ENCODE measurements around the gene SDC3.

The SDC3 gene

DNA sequence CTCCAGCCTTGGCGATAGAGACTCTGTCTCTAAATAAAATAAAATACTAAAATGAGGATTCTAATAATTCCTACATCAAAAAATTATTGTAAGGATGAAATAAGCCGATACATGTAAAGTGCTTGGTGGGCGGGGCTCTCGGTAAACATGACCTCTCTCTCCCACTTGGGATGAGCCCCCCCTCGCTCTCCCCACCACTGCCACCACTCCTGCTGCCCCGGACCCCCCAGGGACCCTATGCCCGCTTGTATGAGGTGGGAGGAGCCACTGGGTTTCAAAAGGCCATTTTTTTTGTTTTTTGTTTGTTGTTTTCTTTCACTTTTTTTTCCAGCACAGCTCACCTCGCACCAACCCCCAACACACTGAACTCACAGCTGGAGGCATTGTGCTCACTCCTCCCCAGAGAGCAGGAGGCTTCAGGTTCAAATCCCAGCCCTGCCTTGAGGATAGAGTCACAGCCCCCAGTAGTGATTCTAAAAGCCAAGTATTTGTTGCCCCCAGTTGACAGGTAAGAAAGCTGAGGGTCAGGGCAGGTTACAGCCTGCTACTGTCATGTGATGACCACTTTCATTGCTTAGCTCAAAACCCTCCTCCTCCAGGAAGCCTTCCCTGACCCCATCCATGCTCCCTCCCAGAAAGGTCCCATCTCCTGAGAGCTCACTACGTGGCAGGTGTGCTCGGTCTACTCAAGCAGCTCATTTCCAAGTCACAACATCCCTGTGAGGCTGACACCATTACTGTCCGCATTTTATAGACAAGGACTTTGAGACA is 4.2 kb downstream of the SDC3 start:
- Mint-ChIP-seq H3K4me1 (peaks cover 10% of the 10 kb centered on the region), H3K27me3 (peaks cover 38% of the 10 kb centered on the region), H3K27ac (no peak overlapping the region)

GRCh38 chr1:30903343-30904034 is 5.1 kb downstream of the SDC3 start:
- H3K4me3 Mint-ChIP-seq = no peak overlapping the region
- no peaks in the 10 kb centered on the region for H3K9me3 Mint-ChIP-seq
- H3K36me3 Mint-ChIP-seq (ENCODE audit: low read depth) = no peaks in the 10 kb centered on the region
- H3K4me1 Mint-ChIP-seq = peaks cover 6% of the 10 kb centered on the region
- no peak for ATAC-seq
- no peak overlapping the region for H3K27ac Mint-ChIP-seq
- H3K27me3 Mint-ChIP-seq = peaks cover 32% of the 10 kb centered on the region
- DNase-seq = no peak

More for the DNA sequence above, 4.2 kb downstream of the SDC3 start:
- no peak for DNase-seq
- Mint-ChIP-seq H3K36me3 (ENCODE audit: low read depth) (no peaks in the 10 kb centered on the region), H3K9me3 (no peaks in the 10 kb centered on the region), H3K4me3 (no peak overlapping the region)
- no peak for ATAC-seq

GRCh38 chr1:30902593-30903290 is 5.8 kb downstream of the SDC3 start:
- Mint-ChIP-seq H3K36me3 (ENCODE audit: low read depth) (no peaks in the 10 kb centered on the region), H3K4me3 (no peak overlapping the region)

GRCh38 chr1:30901798-30902581 is 6.6 kb downstream of the SDC3 start:
- H3K4me1 Mint-ChIP-seq = no peaks in the 10 kb centered on the region
- H3K36me3 Mint-ChIP-seq (ENCODE audit: low read depth) = no peaks in the 10 kb centered on the region

More at GRCh38 chr1:30902593-30903290, 5.8 kb downstream of the SDC3 start:
- Mint-ChIP-seq H3K27me3 (peaks cover 30% of the 10 kb centered on the region), H3K27ac (no peak overlapping the region), H3K9me3 (no peaks in the 10 kb centered on the region), H3K4me1 (peaks cover 5% of the 10 kb centered on the region)
- ATAC-seq = no peak
- DNase-seq = no peak

GRCh38 chr1:30900931-30901560 is 7.5 kb downstream of the SDC3 start:
- Mint-ChIP-seq H3K27ac (no peak overlapping the region), H3K27me3 (peaks cover 22% of the 10 kb centered on the region), H3K36me3 (ENCODE audit: low read depth) (no peaks in the 10 kb centered on the region), H3K9me3 (no peaks in the 10 kb centered on the region), H3K4me1 (no peaks in the 10 kb centered on the region), H3K4me3 (no peak overlapping the region)
- no peak for DNase-seq
- ATAC-seq = no peak

More at GRCh38 chr1:30901798-30902581, 6.6 kb downstream of the SDC3 start:
- Mint-ChIP-seq H3K27ac (no peak overlapping the region), H3K4me3 (no peak overlapping the region), H3K9me3 (no peaks in the 10 kb centered on the region), H3K27me3 (peaks cover 23% of the 10 kb centered on the region)
- ATAC-seq (no peak), DNase-seq (no peak)

- H3K27me3 Mint-ChIP-seq = peaks cover 19% of the 10 kb centered on the region
- H3K4me3 Mint-ChIP-seq = no peak overlapping the region
- no peak for DNase-seq
- H3K4me1 Mint-ChIP-seq = no peaks in the 10 kb centered on the region
- H3K36me3 Mint-ChIP-seq (ENCODE audit: low read depth) = no peaks in the 10 kb centered on the region
- H3K27ac Mint-ChIP-seq = no peak overlapping the region
- no peaks in the 10 kb centered on the region for H3K9me3 Mint-ChIP-seq
- ATAC-seq = no peak
These were observed 8.1 kb downstream of the SDC3 start for GRCh38 chr1:30900486-30900885.

GRCh38 chr1:30899577-30900389 is 8.8 kb downstream of the SDC3 start:
- H3K27me3 Mint-ChIP-seq = peaks cover 22% of the 10 kb centered on the region
- ATAC-seq = no peak
- no peak for DNase-seq
- no peaks in the 10 kb centered on the region for H3K4me1 Mint-ChIP-seq
- H3K9me3 Mint-ChIP-seq = no peaks in the 10 kb centered on the region
- H3K27ac Mint-ChIP-seq = no peak overlapping the region
- H3K36me3 Mint-ChIP-seq (ENCODE audit: low read depth) = no peaks in the 10 kb centered on the region
- no peak overlapping the region for H3K4me3 Mint-ChIP-seq

GRCh38 chr1:30898031-30898815 is 10.3 kb downstream of the SDC3 start:
- H3K4me1 Mint-ChIP-seq = no peaks in the 10 kb centered on the region
- no peak overlapping the region for H3K27ac Mint-ChIP-seq
- peaks cover 18% of the 10 kb centered on the region for H3K27me3 Mint-ChIP-seq
- DNase-seq (no peak), ATAC-seq (no peak)
- H3K4me3 Mint-ChIP-seq = no peak overlapping the region
- no peaks in the 10 kb centered on the region for H3K36me3 Mint-ChIP-seq (ENCODE audit: low read depth)
- peaks cover 3% of the 10 kb centered on the region for H3K9me3 Mint-ChIP-seq

- Mint-ChIP-seq H3K4me3 (no peak overlapping the region), H3K36me3 (ENCODE audit: low read depth) (no peaks in the 10 kb centered on the region), H3K9me3 (peaks cover 3% of the 10 kb centered on the region), H3K27ac (no peak overlapping the region), H3K4me1 (no peaks in the 10 kb centered on the region), H3K27me3 (peaks cover 19% of the 10 kb centered on the region)
- ATAC-seq (no peak), DNase-seq (no peak)
These were observed 11.7 kb downstream of the SDC3 start for GRCh38 chr1:30896905-30897304.

DNA sequence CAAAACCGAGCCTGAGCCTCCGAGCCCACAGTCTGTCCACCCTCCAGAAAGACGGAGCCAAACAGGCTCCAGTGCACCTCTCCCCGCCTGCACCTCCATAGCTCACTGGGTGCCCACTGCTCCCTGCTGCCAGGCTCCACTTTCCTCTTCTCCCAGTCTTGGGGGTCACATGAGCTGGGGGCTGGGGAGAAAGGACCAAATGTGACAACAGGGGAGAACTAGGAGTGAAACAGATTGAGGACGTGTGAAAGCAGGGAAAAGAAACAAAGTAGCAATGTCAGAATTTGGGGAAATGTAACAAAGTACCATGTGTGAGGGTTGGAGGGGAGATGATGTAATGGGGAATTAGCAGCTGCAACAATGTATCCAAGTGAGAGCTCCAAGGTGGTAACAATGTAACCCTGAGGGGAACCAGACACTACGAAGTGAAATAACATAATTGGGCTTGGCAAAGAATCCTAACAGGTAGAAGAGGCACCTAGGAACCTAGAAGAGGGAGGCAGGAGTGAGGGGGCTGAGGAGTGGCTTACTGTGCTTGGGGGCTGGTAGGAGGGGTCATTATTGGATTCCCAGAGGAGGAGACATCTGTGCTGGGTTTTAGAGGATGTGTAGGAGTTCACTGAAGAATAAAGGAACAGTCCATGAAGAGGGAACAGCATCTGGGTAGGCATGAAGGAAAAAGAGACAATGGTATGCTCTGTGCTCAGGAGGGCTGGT is 12.5 kb downstream of the SDC3 start:
- ATAC-seq (no peak), DNase-seq (no peak)
- no peaks in the 10 kb centered on the region for H3K36me3 Mint-ChIP-seq (ENCODE audit: low read depth)
- no peaks in the 10 kb centered on the region for H3K4me1 Mint-ChIP-seq
- peaks cover 3% of the 10 kb centered on the region for H3K9me3 Mint-ChIP-seq
- no peak overlapping the region for H3K4me3 Mint-ChIP-seq
- peaks cover 20% of the 10 kb centered on the region for H3K27me3 Mint-ChIP-seq
- H3K27ac Mint-ChIP-seq = no peak overlapping the region

GRCh38 chr1:30895382-30895943 is 13.1 kb downstream of the SDC3 start:
- no peaks in the 10 kb centered on the region for H3K4me1 Mint-ChIP-seq
- H3K4me3 Mint-ChIP-seq = no peak overlapping the region
- no peaks in the 10 kb centered on the region for H3K36me3 Mint-ChIP-seq (ENCODE audit: low read depth)
- peaks cover 20% of the 10 kb centered on the region for H3K27me3 Mint-ChIP-seq
- no peak overlapping the region for H3K27ac Mint-ChIP-seq
- ATAC-seq (no peak), DNase-seq (no peak)
- H3K9me3 Mint-ChIP-seq = peaks cover 3% of the 10 kb centered on the region

DNA sequence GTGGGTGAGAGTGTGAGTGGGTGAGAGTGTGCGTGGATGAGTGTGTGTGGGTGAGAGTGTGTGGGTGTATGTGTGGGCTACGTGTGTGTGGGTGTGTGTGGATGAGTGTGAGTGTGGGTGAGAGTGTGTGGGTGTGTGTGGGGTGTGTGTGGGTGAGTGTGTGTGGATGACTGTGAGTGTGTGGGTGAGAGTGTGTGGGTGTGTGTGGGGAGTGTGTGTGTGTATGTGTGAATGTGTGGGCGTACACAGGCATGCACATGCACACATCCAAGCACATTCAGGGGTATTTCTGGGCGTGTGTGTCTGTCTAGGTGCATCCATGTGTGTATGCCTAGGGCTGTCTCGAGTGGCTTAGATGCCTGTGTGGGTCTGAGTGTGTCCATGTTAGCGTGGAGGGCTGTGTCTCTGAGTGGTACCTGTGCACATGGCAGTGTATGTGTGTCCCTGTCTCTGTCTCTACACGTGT is 14.0 kb downstream of the SDC3 start:
- ATAC-seq (no peak), DNase-seq (no peak)
- no peak overlapping the region for H3K4me3 Mint-ChIP-seq
- peaks cover 3% of the 10 kb centered on the region for H3K9me3 Mint-ChIP-seq
- H3K27me3 Mint-ChIP-seq = peaks cover 21% of the 10 kb centered on the region
- no peaks in the 10 kb centered on the region for H3K36me3 Mint-ChIP-seq (ENCODE audit: low read depth)
- H3K27ac Mint-ChIP-seq = no peak overlapping the region
- H3K4me1 Mint-ChIP-seq = no peaks in the 10 kb centered on the region

All from activated naive CD8-positive, alpha-beta T cell treated with anti-CD3 and anti-CD28 coated beads, Interleukin-2, amount 50 U/mL, for 24 hours (primary cell).